ENCODE results near the gene PLXDC2. TPM values are rescaled to one million over a fixed set of nuclear protein-coding genes. Genes with fewer than 3 reads are reported as not detected.

PLXDC2 gene
- total RNA-seq, 3 donors from 2014 or later (not counting 1 experiment from before 2014, with no cell fraction given) = 16.9 to 22.9 (median 21.6) TPM

GRCh38 chr10:19967981-19968380, 151.7 kb downstream of the PLXDC2 start:
- H3K36me3 Mint-ChIP-seq = no peaks in the 10 kb centered on the region
- Histone ChIP-seq H3K4me1 (ENCODE audit: control insufficient read depth, insufficient read depth, low read length) (no peaks in the 10 kb centered on the region), H3K27ac (ENCODE audit: low read length) (no peak overlapping the region), H3K9me3 (ENCODE audit: control insufficient read depth, insufficient read depth, low read length) (no peaks in the 10 kb centered on the region), H3K4me3 (ENCODE audit: low read length) (no peak overlapping the region), H3K36me3 (ENCODE audit: control insufficient read depth, insufficient read depth, low read length) (no peaks in the 10 kb centered on the region), H3K27me3 (ENCODE audit: control insufficient read depth, insufficient read depth, low read length) (no peaks in the 10 kb centered on the region)
- no peak overlapping the region for H3K4me3 Mint-ChIP-seq
- 93% methylated on average over 3 of the region's 3 CpGs for WGBS (ENCODE audit: insufficient coverage)
- H3K9me3 Mint-ChIP-seq = no peaks in the 10 kb centered on the region
- H3K4me1 Mint-ChIP-seq = no peaks in the 10 kb centered on the region
- TF ChIP-seq CTCF (IDR thresholded peaks at IDR 0.05) = no peak
- no peak overlapping the region for H3K27ac Mint-ChIP-seq
- no peak for DNase-seq
- no peaks in the 10 kb centered on the region for H3K27me3 Mint-ChIP-seq (ENCODE audit: low read depth in 2 of 2)
- no peak for ATAC-seq
- intact Hi-C loops (cut with micrococcal nuclease) = no loop called here

- H3K36me3 Mint-ChIP-seq = no peaks in the 10 kb centered on the region
- H3K36me3 ChIP-seq (ENCODE audit: control insufficient read depth, insufficient read depth, low read length) = no peaks in the 10 kb centered on the region
- no peaks in the 10 kb centered on the region for H3K27me3 Mint-ChIP-seq (ENCODE audit: low read depth in 2 of 2)
- intact Hi-C loops (cut with micrococcal nuclease) = no loop called here
- H3K9me3 Mint-ChIP-seq = no peaks in the 10 kb centered on the region
- H3K4me3 ChIP-seq (ENCODE audit: low read length) = no peak overlapping the region
- no peak for ATAC-seq
- H3K27ac Mint-ChIP-seq = no peak overlapping the region
- DNase-seq = no peak
- no peaks in the 10 kb centered on the region for H3K27me3 ChIP-seq (ENCODE audit: control insufficient read depth, insufficient read depth, low read length)
- no peak for TF ChIP-seq CTCF (IDR thresholded peaks at IDR 0.05)
- H3K4me3 Mint-ChIP-seq = no peak overlapping the region
- H3K4me1 ChIP-seq (ENCODE audit: control insufficient read depth, insufficient read depth, low read length) = no peaks in the 10 kb centered on the region
- H3K4me1 Mint-ChIP-seq = peaks cover 3 to 4% of the 10 kb centered on the region in 2 donors
- no peak overlapping the region for H3K27ac ChIP-seq (ENCODE audit: low read length)
- H3K9me3 ChIP-seq (ENCODE audit: control insufficient read depth, insufficient read depth, low read length) = no peaks in the 10 kb centered on the region
These were observed 152.5 kb downstream of the PLXDC2 start for GRCh38 chr10:19968745-19969144.

GRCh38 chr10:19970256-19970655, 154.0 kb downstream of the PLXDC2 start:
- H3K27me3 ChIP-seq (ENCODE audit: control insufficient read depth, insufficient read depth, low read length) = no peaks in the 10 kb centered on the region
- no peaks in the 10 kb centered on the region for H3K27me3 Mint-ChIP-seq (ENCODE audit: low read depth in 2 of 2)
- no peak for DNase-seq
- no peak overlapping the region for H3K4me3 ChIP-seq (ENCODE audit: low read length)
- intact Hi-C loops (cut with micrococcal nuclease) = loop anchor here (5.0 kb wide), 1 partner anchor 563 kb away; no protein-coding TSS in a partner anchor
- no peak overlapping the region for H3K27ac ChIP-seq (ENCODE audit: low read length)
- H3K4me1 Mint-ChIP-seq = peaks cover 12 to 13% of the 10 kb centered on the region in 2 donors
- H3K36me3 ChIP-seq (ENCODE audit: control insufficient read depth, insufficient read depth, low read length) = no peaks in the 10 kb centered on the region
- no CpG with 5 or more reads among the region's 2 CpGs for WGBS (ENCODE audit: insufficient coverage)
- H3K36me3 Mint-ChIP-seq = no peaks in the 10 kb centered on the region
- no peaks in the 10 kb centered on the region for H3K9me3 ChIP-seq (ENCODE audit: control insufficient read depth, insufficient read depth, low read length)
- H3K4me1 ChIP-seq (ENCODE audit: control insufficient read depth, insufficient read depth, low read length) = no peaks in the 10 kb centered on the region
- ATAC-seq = no peak
- no peak for TF ChIP-seq CTCF (IDR thresholded peaks at IDR 0.05)
- H3K4me3 Mint-ChIP-seq = no peak overlapping the region
- H3K9me3 Mint-ChIP-seq = no peaks in the 10 kb centered on the region
- no peak overlapping the region for H3K27ac Mint-ChIP-seq

- Histone ChIP-seq H3K4me1 (ENCODE audit: control insufficient read depth, insufficient read depth, low read length) (no peaks in the 10 kb centered on the region), H3K36me3 (ENCODE audit: control insufficient read depth, insufficient read depth, low read length) (no peaks in the 10 kb centered on the region), H3K4me3 (ENCODE audit: low read length) (no peak overlapping the region), H3K27ac (ENCODE audit: low read length) (no peak overlapping the region), H3K27me3 (ENCODE audit: control insufficient read depth, insufficient read depth, low read length) (no peaks in the 10 kb centered on the region), H3K9me3 (ENCODE audit: control insufficient read depth, insufficient read depth, low read length) (no peaks in the 10 kb centered on the region)
- Mint-ChIP-seq H3K9me3 (no peaks in the 10 kb centered on the region), H3K4me3 (no peak overlapping the region), H3K27me3 (ENCODE audit: low read depth in 2 of 2) (no peaks in the 10 kb centered on the region), H3K4me1 (peaks cover 12 to 13% of the 10 kb centered on the region in 2 donors), H3K27ac (no peak overlapping the region), H3K36me3 (no peaks in the 10 kb centered on the region)
- no peak for DNase-seq
- ATAC-seq = no peak
- no peak for TF ChIP-seq CTCF (IDR thresholded peaks at IDR 0.05)
- intact Hi-C loops (cut with micrococcal nuclease) = loop anchor here (5.0 kb wide), 1 partner anchor 563 kb away; no protein-coding TSS in a partner anchor
- WGBS (ENCODE audit: insufficient coverage) = 81% methylated on average over 4 of the region's 4 CpGs
These were observed 154.5 kb downstream of the PLXDC2 start for GRCh38 chr10:19970717-19971116.

All from natural killer cell (primary cell).